ENCODE results near the gene ZFR2.

GRCh38 chr19:3776479-3777040 is 92.3 kb downstream of the ZFR2 start:
- TF ChIP-seq CTCF (IDR thresholded peaks at IDR 0.05) (no peak), POLR2A (IDR thresholded peaks at IDR 0.05) (no peak), EP300 (IDR thresholded peaks at IDR 0.05) (no peak)
